A673 (cell line): ENCODE measurements around the gene LPIN3. TPM values are rescaled to one million over a fixed set of nuclear protein-coding genes. Genes with fewer than 3 reads are reported as not detected.

Source experiments
- BruUV-seq: library from RNA; stranded (reverse); fragments of 400-500 nt; replicated peaks from 2 replicates; lab custom pipeline; 2021; lab: Mats Ljungman, UMichigan
- CTCF ChIA-PET: fragments of 300-600 bp; sonication (Branson Sonifier 250); formaldehyde crosslinking; loops from one replicate; lab custom pipeline; 2022; ENCODE audit warnings: antibody characterized with exemption; lab: Charles Lee
- POLR2A ChIA-PET: fragments of 300-600 bp; sonication (Branson Sonifier 250); formaldehyde crosslinking; loops from one replicate; lab custom pipeline; 2022; ENCODE audit warnings: antibody characterized with exemption; ENCODE audit not compliant: low non-redundant PET; lab: Charles Lee
- DNase-seq: peaks from one replicate; pipeline ENCODE4 v3.0.0-alpha.2; 2015; ENCODE audit warnings: low spot score
- H3K27ac ChIP-seq: fragments of 200-600 bp; sonication (generic); 2 replicates; pipeline ENCODE4 v1.5.1; 2016; ENCODE audit warnings: mixed run types, low read depth, mild to moderate bottlenecking, mixed read lengths, antibody characterized with exemption, low read length; ENCODE audit not compliant: poor library complexity, severe bottlenecking
- H3K27me3 ChIP-seq: fragments of 200-600 bp; sonication (generic); replicated peaks from 2 replicates; pipeline ENCODE4 v1.6.1; 2017; ENCODE audit warnings: mixed run types, low read depth, mild to moderate bottlenecking, mixed read lengths, antibody characterized with exemption, low read length; ENCODE audit not compliant: insufficient read depth, poor library complexity
- H3K36me3 ChIP-seq: fragments of 200-600 bp; sonication (generic); 2 replicates; pipeline ENCODE4 v1.6.1; 2016; ENCODE audit warnings: mixed run types, mild to moderate bottlenecking, mixed read lengths, antibody characterized with exemption, low read length; ENCODE audit not compliant: insufficient read depth, poor library complexity, severe bottlenecking
- H3K4me1 ChIP-seq: fragments of 200-600 bp; sonication (generic); 2 replicates; pipeline ENCODE4 v1.6.1; 2017; ENCODE audit warnings: mixed run types, mild to moderate bottlenecking, mixed read lengths, antibody characterized with exemption, low read length; ENCODE audit not compliant: insufficient read depth, poor library complexity, severe bottlenecking
- H3K4me3 ChIP-seq: fragments of 200-600 bp; sonication (generic); 2 replicates; pipeline ENCODE4 v1.5.1; 2016; ENCODE audit warnings: low read depth, mixed run types, mild to moderate bottlenecking, mixed read lengths, low read length; ENCODE audit not compliant: poor library complexity, severe bottlenecking
- H3K9me3 ChIP-seq: fragments of 200-600 bp; sonication (generic); 2 replicates; pipeline ENCODE4 v1.6.1; 2016; ENCODE audit warnings: mixed run types, low read depth, mild to moderate bottlenecking, mixed read lengths, antibody characterized with exemption, low read length; ENCODE audit not compliant: poor library complexity, severe bottlenecking
- EZH2 ChIP-seq: fragments of 200-600 bp; sonication (generic); IDR thresholded peaks from 2 replicates; pipeline ENCODE4 v1.6.1; 2017; ENCODE audit warnings: borderline replicate concordance, low read depth, mild to moderate bottlenecking, mixed read lengths, antibody characterized with exemption, low read length; ENCODE audit not compliant: poor library complexity, severe bottlenecking
- intact Hi-C: fragments of 100-400 bp; cut with micrococcal nuclease; formaldehyde crosslinking; loops from one replicate; pipeline ENCODE4 v1.10.0; 2022; ENCODE audit not compliant: unreplicated experiment
- total RNA-seq: library from RNA; stranded (reverse); gene quantifications from 2 replicates; pipeline ENCODE4 v1.2.3, GENCODE V29; 2021
- TF ChIP-seq, protein P1 (sequence below): fragments of 300-800, 200-600 bp; sonication (generic); conservative IDR thresholded peaks from 2 replicates; pipeline ENCODE4 v1.5.1; 2017; ENCODE audit warnings: low read depth, mild to moderate bottlenecking, antibody characterized with exemption, low read length, moderate library complexity, mixed read lengths

Gene LPIN3
- total RNA-seq, 1 experiment from 2014 or later: 1.3 TPM

DNA sequence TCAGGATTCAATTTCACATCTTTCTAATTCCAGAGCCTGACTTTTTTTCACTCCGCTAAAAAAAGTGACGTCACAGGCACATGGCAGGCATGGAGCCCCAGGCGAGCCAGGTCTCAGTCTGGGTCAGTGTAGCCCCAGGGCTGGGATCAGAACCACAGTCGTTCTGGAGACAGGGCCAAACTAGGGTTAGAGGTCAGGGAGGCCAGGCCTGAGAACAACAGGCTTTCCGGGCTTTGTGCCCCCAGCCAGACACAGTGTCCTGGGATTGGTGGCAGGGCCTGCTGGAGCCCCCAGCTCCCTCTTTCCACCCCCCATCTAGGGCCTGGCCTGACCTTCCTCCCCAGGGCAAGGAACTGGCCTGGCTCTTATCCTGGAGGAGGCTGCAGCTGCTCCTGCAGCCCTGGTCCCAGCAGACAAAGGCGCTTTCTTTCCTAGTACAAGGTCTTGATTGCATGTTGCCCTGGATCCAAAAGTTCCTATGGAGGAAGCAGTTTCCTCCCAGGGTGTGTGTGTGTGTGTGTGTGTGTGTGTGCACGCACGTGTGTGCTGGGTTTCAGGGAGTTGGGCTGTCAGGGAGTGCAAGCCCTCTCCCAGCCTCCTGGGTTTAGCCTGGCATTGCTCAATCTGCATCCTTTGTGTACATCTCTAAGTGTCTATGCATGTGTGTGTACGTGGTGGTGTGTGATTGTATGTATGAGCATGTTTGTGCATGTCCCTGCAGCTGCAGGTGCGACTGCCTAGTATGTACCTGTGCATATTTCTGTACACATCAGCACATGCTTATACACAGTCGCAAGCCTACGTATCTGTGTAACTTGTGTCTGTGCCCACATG, 52.5 kb downstream of the LPIN3 start:
- TF ChIP-seq EZH2: no peak
- TF ChIP-seq, protein P1, sequence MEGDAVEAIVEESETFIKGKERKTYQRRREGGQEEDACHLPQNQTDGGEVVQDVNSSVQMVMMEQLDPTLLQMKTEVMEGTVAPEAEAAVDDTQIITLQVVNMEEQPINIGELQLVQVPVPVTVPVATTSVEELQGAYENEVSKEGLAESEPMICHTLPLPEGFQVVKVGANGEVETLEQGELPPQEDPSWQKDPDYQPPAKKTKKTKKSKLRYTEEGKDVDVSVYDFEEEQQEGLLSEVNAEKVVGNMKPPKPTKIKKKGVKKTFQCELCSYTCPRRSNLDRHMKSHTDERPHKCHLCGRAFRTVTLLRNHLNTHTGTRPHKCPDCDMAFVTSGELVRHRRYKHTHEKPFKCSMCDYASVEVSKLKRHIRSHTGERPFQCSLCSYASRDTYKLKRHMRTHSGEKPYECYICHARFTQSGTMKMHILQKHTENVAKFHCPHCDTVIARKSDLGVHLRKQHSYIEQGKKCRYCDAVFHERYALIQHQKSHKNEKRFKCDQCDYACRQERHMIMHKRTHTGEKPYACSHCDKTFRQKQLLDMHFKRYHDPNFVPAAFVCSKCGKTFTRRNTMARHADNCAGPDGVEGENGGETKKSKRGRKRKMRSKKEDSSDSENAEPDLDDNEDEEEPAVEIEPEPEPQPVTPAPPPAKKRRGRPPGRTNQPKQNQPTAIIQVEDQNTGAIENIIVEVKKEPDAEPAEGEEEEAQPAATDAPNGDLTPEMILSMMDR: no peak
- ChIA-PET POLR2A (no interaction called here), CTCF (no interaction called here)
- Histone ChIP-seq H3K27ac (no peak overlapping the region), H3K4me1 (no peaks in the 10 kb centered on the region), H3K4me3 (no peak overlapping the region), H3K9me3 (no peaks in the 10 kb centered on the region), H3K36me3 (no peaks in the 10 kb centered on the region), H3K27me3 (no peaks in the 10 kb centered on the region)
- intact Hi-C loops: no loop called here
- no TSS peak for BruUV-seq
- no peak for DNase-seq

DNA sequence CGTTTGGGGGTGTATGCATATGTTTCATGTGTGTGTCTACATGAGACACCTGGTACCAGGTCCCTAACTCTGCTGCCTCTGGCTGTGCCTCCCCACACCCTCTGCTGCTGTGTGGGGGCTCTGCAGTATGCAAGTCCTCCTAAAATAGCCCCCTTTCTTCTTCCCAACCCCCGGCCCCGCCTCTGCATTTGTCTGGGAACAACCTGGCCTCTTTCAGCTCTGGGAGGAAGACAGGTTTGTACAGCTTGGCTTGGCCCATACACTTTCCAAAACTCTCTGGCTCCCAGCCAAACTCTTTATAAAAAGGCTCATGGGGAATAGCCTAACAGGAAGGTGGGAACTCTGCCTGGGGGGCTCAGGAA, 53.1 kb downstream of the LPIN3 start:
- Histone ChIP-seq H3K27ac (no peak overlapping the region), H3K36me3 (no peaks in the 10 kb centered on the region), H3K4me3 (no peak overlapping the region), H3K9me3 (no peaks in the 10 kb centered on the region), H3K4me1 (no peaks in the 10 kb centered on the region), H3K27me3 (no peaks in the 10 kb centered on the region)
- no TSS peak for BruUV-seq
- POLR2A ChIA-PET: no interaction called here
- no peak for TF ChIP-seq EZH2
- TF ChIP-seq, protein P1: no peak
- CTCF ChIA-PET: no interaction called here
- DNase-seq: no peak
- intact Hi-C loops: no loop called here

DNA sequence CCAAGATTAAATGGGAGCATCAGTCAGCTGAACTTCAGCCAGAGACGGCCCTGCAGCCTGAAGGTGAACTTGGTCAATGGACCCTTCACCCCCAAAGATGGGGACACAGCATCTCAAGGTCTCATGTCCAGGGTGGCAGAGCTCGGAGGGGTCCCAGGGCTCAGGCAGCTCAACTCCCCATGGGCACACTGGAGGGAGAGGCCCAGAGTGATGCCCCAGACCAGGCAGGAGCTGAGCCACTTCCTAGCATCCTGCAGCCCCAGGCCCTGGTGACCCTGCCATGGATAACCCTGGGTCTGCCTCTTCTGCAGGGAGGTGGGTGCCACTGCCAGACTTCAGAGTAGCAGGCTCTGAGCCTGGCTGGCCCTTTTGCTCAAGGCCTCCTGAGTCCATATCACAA, 53.5 kb downstream of the LPIN3 start:
- intact Hi-C loops: no loop called here
- Histone ChIP-seq H3K4me3 (no peak overlapping the region), H3K4me1 (no peaks in the 10 kb centered on the region), H3K36me3 (no peaks in the 10 kb centered on the region), H3K9me3 (no peaks in the 10 kb centered on the region), H3K27ac (no peak overlapping the region), H3K27me3 (no peaks in the 10 kb centered on the region)
- ChIA-PET CTCF (no interaction called here), POLR2A (no interaction called here)
- BruUV-seq: no TSS peak
- no peak for TF ChIP-seq EZH2
- TF ChIP-seq, protein P1: no peak
- no peak for DNase-seq
